Mucosa of descending colon (tissue), 3 donors: Measurements from ENCODE around the gene BLVRA. TPM values are rescaled to one million over a fixed set of nuclear protein-coding genes. Genes with fewer than 3 reads are reported as not detected.

ENCODE experiments used
- ATAC-seq: fragments of 200-7000 bp; cut with Tn5 transposase; one replicate; pipeline ENCODE4 v1.9.1; 2020; ENCODE audit warnings: mild to moderate bottlenecking, moderate library complexity
- DNase-seq, 3 donors: peaks; one replicate each; pipeline ENCODE4 v3.0.0-alpha.2; 2020
- H3K36me3 ChIP-seq: fragments of 200-600 bp; one replicate; pipeline ENCODE4 v1.8.0; 2021; ENCODE audit warnings: low read depth, mild to moderate bottlenecking
- H3K4me1 ChIP-seq: fragments of 200-600 bp; one replicate; pipeline ENCODE4 v1.8.0; 2021; ENCODE audit warnings: low read depth, mild to moderate bottlenecking
- H3K4me3 ChIP-seq: fragments of 200-600 bp; one replicate; pipeline ENCODE4 v1.8.0; 2021; ENCODE audit warnings: mild to moderate bottlenecking
- H3K9me3 ChIP-seq: fragments of 200-600 bp; one replicate; pipeline ENCODE4 v1.8.0; 2021; ENCODE audit warnings: mild to moderate bottlenecking
- intact Hi-C, 2 donors: fragments of 100-400 bp; cut with DNase I in 1 of 2; cut with micrococcal nuclease in 1 of 2; formaldehyde crosslinking; loops; one replicate each; pipeline versions ENCODE4 v1.11.0 to v1.11.1; 2022; cut with DNase I, micrococcal nuclease
- total RNA-seq, 3 donors: library from RNA; stranded (reverse); fragmentation: NEBNext Ultra II Directional in 2 of 3; extraction: Animal tissue kit (Norgen Biotek cat#: 25700) in 2 of 3; gene quantifications; one replicate each; pipeline versions ENCODE4 v1.2.1 to v1.2.4, GENCODE V29; 2021 to 2023
- TF ChIP-seq, protein P1 (sequence below): fragments of 200-600 bp; IDR thresholded peaks from one replicate; pipeline ENCODE4 v1.8.0; 2022; ENCODE audit warnings: antibody characterized with exemption, mild to moderate bottlenecking
- donor health status: DM: no; HTN: no; CAD: no; lungs with moderate emphysema.
- donor health status: DM: no; HTN: no; CAD: no.
- donor health status: DM: no; HTN: yes; CAD: no.

Gene BLVRA
- total RNA-seq, 3 donors from 2014 or later: 8.1 to 55.4 (median 12.9) TPM

GRCh38 chr7:43850348-43851116 lies 92.1 kb downstream of the BLVRA start:
- intact Hi-C loops: no loop called here
- Histone ChIP-seq H3K4me3 (no peak overlapping the region), H3K4me1 (no peaks in the 10 kb centered on the region), H3K36me3 (no peaks in the 10 kb centered on the region), H3K9me3 (no peaks in the 10 kb centered on the region)
- DNase-seq (no peak), ATAC-seq (no peak)
- TF ChIP-seq, protein P1, sequence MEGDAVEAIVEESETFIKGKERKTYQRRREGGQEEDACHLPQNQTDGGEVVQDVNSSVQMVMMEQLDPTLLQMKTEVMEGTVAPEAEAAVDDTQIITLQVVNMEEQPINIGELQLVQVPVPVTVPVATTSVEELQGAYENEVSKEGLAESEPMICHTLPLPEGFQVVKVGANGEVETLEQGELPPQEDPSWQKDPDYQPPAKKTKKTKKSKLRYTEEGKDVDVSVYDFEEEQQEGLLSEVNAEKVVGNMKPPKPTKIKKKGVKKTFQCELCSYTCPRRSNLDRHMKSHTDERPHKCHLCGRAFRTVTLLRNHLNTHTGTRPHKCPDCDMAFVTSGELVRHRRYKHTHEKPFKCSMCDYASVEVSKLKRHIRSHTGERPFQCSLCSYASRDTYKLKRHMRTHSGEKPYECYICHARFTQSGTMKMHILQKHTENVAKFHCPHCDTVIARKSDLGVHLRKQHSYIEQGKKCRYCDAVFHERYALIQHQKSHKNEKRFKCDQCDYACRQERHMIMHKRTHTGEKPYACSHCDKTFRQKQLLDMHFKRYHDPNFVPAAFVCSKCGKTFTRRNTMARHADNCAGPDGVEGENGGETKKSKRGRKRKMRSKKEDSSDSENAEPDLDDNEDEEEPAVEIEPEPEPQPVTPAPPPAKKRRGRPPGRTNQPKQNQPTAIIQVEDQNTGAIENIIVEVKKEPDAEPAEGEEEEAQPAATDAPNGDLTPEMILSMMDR: no peak

- H3K4me1 ChIP-seq: no peaks in the 10 kb centered on the region
- ATAC-seq: no peak
- H3K9me3 ChIP-seq: no peaks in the 10 kb centered on the region
- no peaks in the 10 kb centered on the region for H3K36me3 ChIP-seq
- TF ChIP-seq, protein P1: no peak
- DNase-seq: no peak
- no peak overlapping the region for H3K4me3 ChIP-seq
- intact Hi-C loops: no loop called here
Observed at GRCh38 chr7:43851805-43852204, 93.3 kb downstream of the BLVRA start.

- ATAC-seq (no peak), DNase-seq (no peak)
- TF ChIP-seq, protein P1: no peak
- H3K36me3 ChIP-seq: no peaks in the 10 kb centered on the region
- intact Hi-C loops: no loop called here
- no peak overlapping the region for H3K4me3 ChIP-seq
- no peaks in the 10 kb centered on the region for H3K4me1 ChIP-seq
- no peaks in the 10 kb centered on the region for H3K9me3 ChIP-seq
Observed at GRCh38 chr7:43855176-43855575, 96.7 kb downstream of the BLVRA start.

GRCh38 chr7:43856316-43856715 lies 97.8 kb downstream of the BLVRA start:
- intact Hi-C loops: no loop called here

More at GRCh38 chr7:43856316-43856715, 97.8 kb downstream of the BLVRA start:
- Histone ChIP-seq H3K9me3 (no peaks in the 10 kb centered on the region), H3K4me1 (no peaks in the 10 kb centered on the region), H3K36me3 (no peaks in the 10 kb centered on the region), H3K4me3 (no peak overlapping the region)
- DNase-seq (no peak), ATAC-seq (no peak)
- TF ChIP-seq, protein P1: no peak

Other genes with a start within 250 kb of the BLVRA start
- gene STK17A, start 175.6 kb upstream of the BLVRA start, total RNA-seq: 10 to 100 TPM; 17.9 to 30.0 (median 19.5) TPM
- 10 to 100 TPM; 35.1 to 42.1 (median 38.8) TPM for gene COA1, start 29.2 kb upstream of the BLVRA start, total RNA-seq
- 10 to 100 TPM; 86.4 to 93.1 (median 90.2) TPM for gene MRPS24, start 110.8 kb downstream of the BLVRA start, total RNA-seq
- gene URGCP, start 147.9 kb downstream of the BLVRA start, total RNA-seq: 10 to 100 TPM; 51.0 to 64.8 (median 60.4) TPM
- 10 to 100 TPM; 11.5 to 20.7 (median 11.8) TPM for gene UBE2D4, start 167.8 kb downstream of the BLVRA start, total RNA-seq
- not detected for gene SPDYE1, start 239.2 kb downstream of the BLVRA start, total RNA-seq